Parathyroid adenoma (tissue), 2 donors: Measurements from ENCODE around the gene AMZ2.
"Not testable (repeated sequence)": the region's sequence is repeated elsewhere in the genome, so short reads cannot be mapped to it uniquely, and the experiment has no call there.

Source experiments
- H2AFZ ChIP-seq: fragments of 300-600 bp; sonication (generic); one replicate; pipeline ENCODE4 v1.7.0; 2017; ENCODE audit warnings: antibody characterized with exemption, mild to moderate bottlenecking
- H3K27ac ChIP-seq: fragments of 300-600 bp; sonication (generic); one replicate; pipeline ENCODE4 v1.7.0; 2017
- H3K27me3 ChIP-seq: fragments of 300-600 bp; sonication (generic); one replicate; pipeline ENCODE4 v1.7.0; 2017; ENCODE audit warnings: low read length; ENCODE audit not compliant: control insufficient read depth, insufficient read depth
- H3K36me3 ChIP-seq: fragments of 300-600 bp; sonication (generic); one replicate; pipeline ENCODE4 v1.7.0; 2017; ENCODE audit warnings: low read length; ENCODE audit not compliant: control insufficient read depth, insufficient read depth
- H3K4me1 ChIP-seq: fragments of 300-600 bp; sonication (generic); one replicate; pipeline ENCODE4 v1.7.0; 2017; ENCODE audit warnings: control low read depth
- H3K4me2 ChIP-seq: fragments of 300-600 bp; sonication (generic); one replicate; pipeline ENCODE4 v1.7.0; 2017; ENCODE audit warnings: low read length
- H3K4me3 ChIP-seq: fragments of 300-600 bp; sonication (generic); one replicate; pipeline ENCODE4 v1.7.0; 2017; ENCODE audit warnings: low read depth, low read length
- H3K79me2 ChIP-seq: fragments of 300-600 bp; sonication (generic); one replicate; pipeline ENCODE4 v1.7.0; 2017; ENCODE audit warnings: control low read depth
- H3K9ac ChIP-seq: fragments of 300-600 bp; sonication (generic); one replicate; pipeline ENCODE4 v1.7.0; 2017; ENCODE audit warnings: mild to moderate bottlenecking
- H3K9me3 ChIP-seq: fragments of 300-600 bp; sonication (generic); one replicate; pipeline ENCODE4 v1.7.0; 2017; ENCODE audit warnings: low read length; ENCODE audit not compliant: control insufficient read depth
- TF ChIP-seq, protein P1 (sequence below): fragments of 300-600 bp; sonication (generic); IDR thresholded peaks from one replicate; pipeline ENCODE4 v1.7.0; 2017; ENCODE audit warnings: antibody characterized with exemption, mild to moderate bottlenecking
- donor health status: primary hyperparathyroidism.

AMZ2 gene

DNA sequence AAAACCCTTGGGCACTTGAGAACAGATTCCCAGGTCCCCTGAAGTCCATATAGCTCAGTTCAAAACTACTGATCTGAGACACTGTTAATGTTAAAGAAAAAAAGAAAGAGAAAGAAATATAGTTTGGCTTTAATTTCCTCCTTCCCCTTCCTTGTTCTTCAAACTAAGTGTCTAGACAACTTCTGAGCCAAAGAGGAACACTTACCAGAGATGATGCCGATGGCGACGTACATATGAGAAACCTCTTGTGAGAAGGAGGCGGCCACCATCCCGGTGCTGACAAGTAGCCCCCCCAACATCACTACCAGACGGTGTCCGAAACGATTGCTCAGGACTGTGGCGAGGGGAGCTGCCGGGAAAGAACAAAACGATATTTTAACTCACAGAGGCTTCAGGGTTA, 25.9 kb downstream of the AMZ2 start:
- no peak overlapping the region for H3K4me3 ChIP-seq

DNA sequence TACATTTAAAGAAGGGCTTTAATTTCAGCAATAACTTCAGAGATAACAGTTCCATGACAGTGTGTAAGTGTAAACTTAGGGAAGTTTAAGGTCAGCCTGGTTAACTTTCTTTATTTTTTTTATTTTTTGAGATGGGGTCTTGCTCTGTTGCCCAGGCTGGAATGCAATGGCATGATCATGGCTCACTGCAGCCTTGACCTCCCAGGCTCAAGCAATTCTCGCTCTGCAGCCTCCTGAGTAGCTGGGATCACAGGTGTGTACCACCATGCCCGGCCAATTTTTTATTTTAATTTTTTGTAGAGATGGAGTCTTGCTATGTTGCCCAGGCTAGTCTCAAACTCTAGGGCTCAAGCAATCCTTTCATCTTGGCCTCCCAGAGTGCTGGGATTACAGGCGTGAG, 28.5 kb downstream of the AMZ2 start:
- H3K9ac ChIP-seq, H3K4me2 ChIP-seq, H3K27me3 ChIP-seq, H3K79me2 ChIP-seq, H3K9me3 ChIP-seq, H3K27ac ChIP-seq, H3K4me1 ChIP-seq, H3K36me3 ChIP-seq, H2AFZ ChIP-seq, H3K4me3 ChIP-seq: not testable (repeated sequence)

More for the DNA sequence above, 25.9 kb downstream of the AMZ2 start:
- no peak overlapping the region for H3K4me2 ChIP-seq
- no peak overlapping the region for H2AFZ ChIP-seq
- no peaks in the 10 kb centered on the region for H3K79me2 ChIP-seq
- no peaks in the 10 kb centered on the region for H3K36me3 ChIP-seq
- H3K27ac ChIP-seq, result no peak overlapping the region
- H3K9me3 ChIP-seq, result no peaks in the 10 kb centered on the region
- TF ChIP-seq, protein P1, sequence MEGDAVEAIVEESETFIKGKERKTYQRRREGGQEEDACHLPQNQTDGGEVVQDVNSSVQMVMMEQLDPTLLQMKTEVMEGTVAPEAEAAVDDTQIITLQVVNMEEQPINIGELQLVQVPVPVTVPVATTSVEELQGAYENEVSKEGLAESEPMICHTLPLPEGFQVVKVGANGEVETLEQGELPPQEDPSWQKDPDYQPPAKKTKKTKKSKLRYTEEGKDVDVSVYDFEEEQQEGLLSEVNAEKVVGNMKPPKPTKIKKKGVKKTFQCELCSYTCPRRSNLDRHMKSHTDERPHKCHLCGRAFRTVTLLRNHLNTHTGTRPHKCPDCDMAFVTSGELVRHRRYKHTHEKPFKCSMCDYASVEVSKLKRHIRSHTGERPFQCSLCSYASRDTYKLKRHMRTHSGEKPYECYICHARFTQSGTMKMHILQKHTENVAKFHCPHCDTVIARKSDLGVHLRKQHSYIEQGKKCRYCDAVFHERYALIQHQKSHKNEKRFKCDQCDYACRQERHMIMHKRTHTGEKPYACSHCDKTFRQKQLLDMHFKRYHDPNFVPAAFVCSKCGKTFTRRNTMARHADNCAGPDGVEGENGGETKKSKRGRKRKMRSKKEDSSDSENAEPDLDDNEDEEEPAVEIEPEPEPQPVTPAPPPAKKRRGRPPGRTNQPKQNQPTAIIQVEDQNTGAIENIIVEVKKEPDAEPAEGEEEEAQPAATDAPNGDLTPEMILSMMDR, result no peak
- H3K9ac ChIP-seq, result no peak overlapping the region
- H3K27me3 ChIP-seq, result no peaks in the 10 kb centered on the region
- H3K4me1 ChIP-seq, result no peaks in the 10 kb centered on the region

DNA sequence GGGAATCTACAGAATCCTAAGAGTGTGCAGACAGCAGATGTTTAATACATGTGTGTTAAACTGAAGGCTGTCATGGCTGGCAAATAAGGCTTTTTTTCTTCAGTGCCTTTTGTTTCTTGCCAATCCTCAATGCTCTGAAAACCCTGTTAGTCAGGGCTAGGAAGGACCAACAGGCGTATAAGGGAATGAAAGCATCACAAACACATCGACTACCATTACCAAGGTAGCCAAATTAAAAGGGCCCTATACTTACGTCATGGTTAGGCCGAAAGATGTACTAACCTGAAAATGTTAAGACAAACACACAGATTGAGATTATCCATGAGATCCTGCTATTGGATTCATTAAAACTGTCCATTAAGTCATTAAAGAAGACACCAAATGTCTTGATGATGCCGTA, 30.0 kb downstream of the AMZ2 start:
- TF ChIP-seq, protein P1, result no peak
- Histone ChIP-seq H3K27ac (no peak overlapping the region), H3K79me2 (no peaks in the 10 kb centered on the region), H3K9ac (no peak overlapping the region), H3K36me3 (no peaks in the 10 kb centered on the region), H3K9me3 (no peaks in the 10 kb centered on the region), H3K4me1 (no peaks in the 10 kb centered on the region), H3K27me3 (no peaks in the 10 kb centered on the region), H3K4me2 (no peak overlapping the region), H3K4me3 (no peak overlapping the region), H2AFZ (no peak overlapping the region)

DNA sequence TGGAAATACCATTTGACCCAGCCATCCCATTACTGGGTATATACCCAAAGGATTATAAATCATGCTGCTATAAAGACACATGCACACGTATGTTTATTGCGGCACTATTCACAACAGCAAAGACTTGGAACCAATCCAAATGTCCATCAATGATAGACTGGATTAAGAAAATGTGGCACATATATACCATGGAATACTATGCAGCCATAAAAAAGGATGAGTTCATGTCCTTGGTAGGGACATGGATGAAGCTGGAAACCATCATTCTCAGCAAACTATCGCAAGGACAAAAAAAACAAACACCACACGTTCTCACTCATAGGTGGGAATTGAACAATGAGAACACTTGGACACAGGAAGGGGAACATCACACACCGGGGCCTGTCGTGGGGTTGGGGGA, 34.1 kb downstream of the AMZ2 start:
- H3K27me3 ChIP-seq, H3K9me3 ChIP-seq, H3K9ac ChIP-seq, H3K36me3 ChIP-seq, H3K79me2 ChIP-seq, H3K27ac ChIP-seq, H3K4me1 ChIP-seq, H3K4me2 ChIP-seq, H2AFZ ChIP-seq, H3K4me3 ChIP-seq: not testable (repeated sequence)

DNA sequence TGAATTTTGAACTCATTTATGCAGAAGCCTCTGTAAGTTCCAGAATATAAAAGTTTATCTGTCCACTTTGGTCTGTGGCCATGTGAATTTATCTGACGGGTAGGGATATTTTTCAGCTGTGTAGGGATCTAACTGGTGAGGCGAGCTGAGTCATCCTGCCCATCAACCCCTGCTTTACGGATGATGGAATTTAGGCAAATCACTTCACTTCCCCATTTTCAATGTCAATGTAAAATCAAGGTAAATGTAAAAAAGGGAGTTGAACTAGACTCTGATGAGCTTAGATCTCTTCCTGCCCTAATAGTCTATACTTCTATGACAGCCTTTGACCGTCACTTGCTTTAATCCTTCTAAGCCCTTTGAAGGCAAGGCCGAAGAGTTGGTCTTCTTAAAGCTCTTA, 40.5 kb downstream of the AMZ2 start:
- H3K9ac ChIP-seq, result no peak overlapping the region
- no peak overlapping the region for H3K4me2 ChIP-seq
- H3K27me3 ChIP-seq, result no peaks in the 10 kb centered on the region
- H3K27ac ChIP-seq, result no peak overlapping the region
- H3K4me1 ChIP-seq, result peaks cover 4% of the 10 kb centered on the region
- H3K79me2 ChIP-seq, result no peaks in the 10 kb centered on the region
- TF ChIP-seq, protein P1, result no peak
- no peak overlapping the region for H3K4me3 ChIP-seq
- H2AFZ ChIP-seq, result no peak overlapping the region
- no peaks in the 10 kb centered on the region for H3K9me3 ChIP-seq
- H3K36me3 ChIP-seq, result no peaks in the 10 kb centered on the region

DNA sequence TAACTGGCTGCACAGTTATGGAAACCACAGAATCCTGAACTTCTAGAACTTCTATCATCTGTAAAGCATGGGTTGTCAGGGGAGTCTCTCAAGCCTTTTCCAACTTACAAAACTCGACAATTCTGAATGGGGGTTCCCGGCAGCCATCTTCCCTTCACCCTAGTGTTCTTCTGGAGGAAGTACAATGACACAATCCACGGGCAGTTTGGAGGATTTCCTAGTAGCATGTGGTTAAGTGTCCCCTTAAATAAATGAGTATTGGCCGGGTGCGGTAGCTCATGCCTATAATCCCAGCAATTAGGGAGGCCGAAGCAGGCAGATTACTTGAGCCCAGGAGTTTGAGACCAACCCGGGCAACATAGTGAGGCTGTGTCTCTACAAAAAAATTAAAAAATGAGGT, 41.0 kb downstream of the AMZ2 start:
- no peak overlapping the region for H3K4me2 ChIP-seq

More for the DNA sequence above, 41.0 kb downstream of the AMZ2 start:
- Histone ChIP-seq H3K9me3 (no peaks in the 10 kb centered on the region), H3K4me3 (no peak overlapping the region), H3K9ac (no peak overlapping the region), H3K36me3 (no peaks in the 10 kb centered on the region), H3K27me3 (no peaks in the 10 kb centered on the region), H3K4me1 (peaks cover 4% of the 10 kb centered on the region), H3K27ac (no peak overlapping the region), H3K79me2 (no peaks in the 10 kb centered on the region), H2AFZ (no peak overlapping the region)
- TF ChIP-seq, protein P1, result no peak
